ENCODE measurements around the gene IQUB.
"Not testable (repeated sequence)": the region's sequence is repeated elsewhere in the genome, so short reads cannot be mapped to it uniquely, and the experiment has no call there.

Gene IQUB

DNA sequence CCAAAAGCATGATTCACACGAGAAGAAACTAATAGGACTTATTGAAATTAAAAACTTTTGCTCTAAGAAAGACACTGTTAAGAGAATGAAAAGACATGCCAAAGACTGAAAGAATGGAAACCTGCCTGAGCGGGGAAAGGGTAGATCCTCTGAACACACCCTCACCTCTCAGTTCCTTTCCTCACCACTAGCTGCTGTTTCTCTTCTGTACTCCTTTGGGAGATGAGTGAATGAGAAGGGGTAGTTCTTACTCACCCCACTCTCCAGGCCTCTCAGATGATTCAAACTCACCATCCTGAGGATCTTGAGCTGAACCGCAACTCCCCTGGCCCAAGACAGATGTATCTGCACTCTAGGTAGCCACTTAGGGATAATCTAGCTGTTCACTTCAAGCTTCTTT lies 41.9 kb downstream of the IQUB start:
- Histone ChIP-seq H3K27me3 (replicated peaks) (no peaks in the 10 kb centered on the region), H3K36me3 (replicated peaks) (no peaks in the 10 kb centered on the region), H3K4me3 (ENCODE audit: low read depth, low read length) (no peak overlapping the region), H3K27ac (no peak overlapping the region)
- in situ Hi-C loops (cut with HindIII; ENCODE audit: low pct_ligation_motif_present, low sequenced_read_pairs): no loop called here
- DNase-seq: no peak
- TF ChIP-seq, protein P1, sequence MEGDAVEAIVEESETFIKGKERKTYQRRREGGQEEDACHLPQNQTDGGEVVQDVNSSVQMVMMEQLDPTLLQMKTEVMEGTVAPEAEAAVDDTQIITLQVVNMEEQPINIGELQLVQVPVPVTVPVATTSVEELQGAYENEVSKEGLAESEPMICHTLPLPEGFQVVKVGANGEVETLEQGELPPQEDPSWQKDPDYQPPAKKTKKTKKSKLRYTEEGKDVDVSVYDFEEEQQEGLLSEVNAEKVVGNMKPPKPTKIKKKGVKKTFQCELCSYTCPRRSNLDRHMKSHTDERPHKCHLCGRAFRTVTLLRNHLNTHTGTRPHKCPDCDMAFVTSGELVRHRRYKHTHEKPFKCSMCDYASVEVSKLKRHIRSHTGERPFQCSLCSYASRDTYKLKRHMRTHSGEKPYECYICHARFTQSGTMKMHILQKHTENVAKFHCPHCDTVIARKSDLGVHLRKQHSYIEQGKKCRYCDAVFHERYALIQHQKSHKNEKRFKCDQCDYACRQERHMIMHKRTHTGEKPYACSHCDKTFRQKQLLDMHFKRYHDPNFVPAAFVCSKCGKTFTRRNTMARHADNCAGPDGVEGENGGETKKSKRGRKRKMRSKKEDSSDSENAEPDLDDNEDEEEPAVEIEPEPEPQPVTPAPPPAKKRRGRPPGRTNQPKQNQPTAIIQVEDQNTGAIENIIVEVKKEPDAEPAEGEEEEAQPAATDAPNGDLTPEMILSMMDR (IDR thresholded peaks at IDR 0.05; ENCODE audit: low read depth, low read length, missing control alignments): peak; percentile 41

DNA sequence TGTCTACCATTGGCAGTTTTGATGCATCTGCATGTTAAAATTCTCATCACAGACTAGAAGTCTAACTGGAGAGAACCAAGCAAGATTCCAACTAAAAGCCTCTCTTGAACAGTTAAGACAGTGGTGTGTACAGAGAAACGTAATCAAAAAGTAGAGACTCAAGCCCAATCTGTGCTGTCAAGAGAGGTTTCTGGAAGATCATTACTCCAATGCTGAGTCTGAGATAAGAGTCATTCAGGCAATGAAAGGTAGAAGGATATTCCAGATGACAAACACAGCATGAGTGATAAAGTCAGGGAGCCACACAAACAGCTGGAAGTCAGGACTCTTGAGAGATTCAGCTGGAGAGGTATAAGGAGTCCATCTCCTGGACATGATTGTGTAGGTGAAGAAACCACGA lies 48.7 kb downstream of the IQUB start:
- TF ChIP-seq, protein P1 (IDR thresholded peaks at IDR 0.05; ENCODE audit: low read depth, low read length, missing control alignments): no peak

DNA sequence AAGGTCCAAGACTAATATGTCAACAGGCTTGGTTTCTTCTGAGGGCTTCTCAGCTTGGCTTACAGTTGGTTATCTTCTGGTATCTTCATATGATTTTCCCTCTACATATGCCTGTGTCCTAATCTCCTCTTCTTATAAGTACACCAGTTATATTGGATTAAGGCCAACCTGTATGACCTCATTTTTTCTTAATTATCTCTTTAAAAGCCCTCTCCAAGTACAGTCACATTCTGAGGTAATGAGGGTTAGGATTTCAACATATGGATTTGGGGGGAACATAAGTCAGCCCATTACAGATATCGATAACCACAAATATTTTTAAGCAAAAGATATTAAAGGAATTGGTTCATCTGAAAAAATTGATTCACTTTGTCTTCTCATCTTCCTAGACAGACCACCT lies 49.2 kb downstream of the IQUB start:
- H3K27ac ChIP-seq: no peak overlapping the region
- TF ChIP-seq, protein P1 (IDR thresholded peaks at IDR 0.05; ENCODE audit: low read depth, low read length, missing control alignments): no peak
- H3K27me3 ChIP-seq (replicated peaks): no peaks in the 10 kb centered on the region
- DNase-seq: no peak
- H3K36me3 ChIP-seq (replicated peaks): no peaks in the 10 kb centered on the region
- no peak overlapping the region for H3K4me3 ChIP-seq (ENCODE audit: low read depth, low read length)
- in situ Hi-C loops (cut with HindIII; ENCODE audit: low pct_ligation_motif_present, low sequenced_read_pairs): no loop called here

More for the DNA sequence above, 48.7 kb downstream of the IQUB start:
- Histone ChIP-seq H3K27ac (no peak overlapping the region), H3K4me3 (ENCODE audit: low read depth, low read length) (no peak overlapping the region), H3K27me3 (replicated peaks) (no peaks in the 10 kb centered on the region), H3K36me3 (replicated peaks) (no peaks in the 10 kb centered on the region)
- in situ Hi-C loops (cut with HindIII; ENCODE audit: low pct_ligation_motif_present, low sequenced_read_pairs): no loop called here
- DNase-seq: no peak

DNA sequence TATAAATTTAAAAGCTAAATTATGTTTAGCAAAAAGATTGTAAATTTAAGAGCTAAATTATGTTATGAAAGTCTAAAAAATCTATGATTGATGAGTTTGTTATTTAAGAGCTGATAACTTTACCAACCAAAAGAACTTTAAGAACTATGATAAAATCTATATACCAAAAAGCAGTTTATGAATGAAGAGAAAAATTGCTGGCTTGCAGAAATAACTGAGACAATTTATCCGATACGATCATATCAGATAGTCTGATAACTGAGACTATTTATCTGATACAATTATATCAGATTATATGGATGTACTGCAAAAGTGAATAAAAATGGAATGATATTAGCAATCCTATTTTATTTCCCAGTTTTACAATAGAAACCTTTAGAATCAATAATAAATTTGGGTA lies 50.2 kb downstream of the IQUB start:
- Histone ChIP-seq H3K4me3 (ENCODE audit: low read depth, low read length) (no peak overlapping the region), H3K27ac (no peak overlapping the region), H3K27me3 (replicated peaks) (no peaks in the 10 kb centered on the region), H3K36me3 (replicated peaks) (no peaks in the 10 kb centered on the region)
- DNase-seq: no peak
- in situ Hi-C loops (cut with HindIII; ENCODE audit: low pct_ligation_motif_present, low sequenced_read_pairs): no loop called here
- TF ChIP-seq, protein P1 (IDR thresholded peaks at IDR 0.05; ENCODE audit: low read depth, low read length, missing control alignments): no peak

DNA sequence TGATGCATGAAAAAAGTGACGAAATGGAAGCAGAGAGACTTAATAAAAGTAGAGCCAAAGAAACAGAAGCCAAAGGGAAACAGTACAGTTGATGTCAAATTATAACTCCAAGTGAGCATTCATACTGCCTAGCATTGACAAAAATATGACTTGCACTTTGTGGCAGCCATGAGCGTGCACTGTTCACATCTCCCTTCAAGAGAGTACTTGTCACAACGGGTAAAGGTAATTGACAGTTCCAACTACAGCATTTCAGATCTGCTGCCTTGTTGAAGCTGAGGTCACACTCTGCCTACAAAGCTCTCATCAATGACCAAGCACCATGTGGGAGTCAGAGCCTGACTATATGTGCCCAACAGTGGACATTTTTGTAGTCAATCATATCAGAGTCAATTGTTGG lies 54.3 kb downstream of the IQUB start:
- in situ Hi-C loops (cut with HindIII; ENCODE audit: low pct_ligation_motif_present, low sequenced_read_pairs): no loop called here
- no peak for DNase-seq
- H3K4me3 ChIP-seq (ENCODE audit: low read depth, low read length): no peak overlapping the region
- H3K27ac ChIP-seq: no peak overlapping the region
- H3K36me3 ChIP-seq (replicated peaks): no peaks in the 10 kb centered on the region
- H3K27me3 ChIP-seq (replicated peaks): no peaks in the 10 kb centered on the region
- TF ChIP-seq, protein P1 (IDR thresholded peaks at IDR 0.05; ENCODE audit: low read depth, low read length, missing control alignments): no peak

DNA sequence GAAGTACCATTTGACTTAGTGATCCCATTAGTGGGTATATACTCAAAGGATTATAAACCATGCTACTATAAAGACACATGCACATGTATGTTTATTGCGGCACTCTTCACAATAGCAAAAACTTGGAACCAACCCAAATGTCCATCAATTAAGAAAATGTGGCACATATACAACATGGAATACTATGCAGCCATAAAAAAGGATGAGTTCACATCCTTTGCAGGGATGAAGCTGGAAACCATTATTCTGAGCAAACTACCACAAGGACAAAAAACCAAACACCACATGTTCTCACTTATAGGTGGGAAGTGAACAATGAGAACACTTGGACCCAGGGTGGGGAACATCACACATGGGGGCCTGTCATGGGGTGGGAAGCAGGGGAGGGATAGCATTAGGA lies 56.3 kb downstream of the IQUB start:
- H3K4me3 ChIP-seq (ENCODE audit: low read depth, low read length); in situ Hi-C loops (cut with HindIII; ENCODE audit: low pct_ligation_motif_present, low sequenced_read_pairs); H3K27ac ChIP-seq; DNase-seq; H3K36me3 ChIP-seq (replicated peaks); H3K27me3 ChIP-seq (replicated peaks): not testable (repeated sequence)

All from brain microvascular endothelial cell (primary cell).